Tongue (tissue), 2 donors: ENCODE data around the gene LEPR. TPM values are rescaled to one million over a fixed set of nuclear protein-coding genes. Genes with fewer than 3 reads are reported as not detected.

Experiments
- DNase-seq: peaks from one replicate; pipeline ENCODE4 v3.0.0-alpha.2; 2015
- total RNA-seq: library from RNA; depleted of rRNA; stranded (reverse); fragments of >200 nt; gene quantifications from one replicate; pipeline ENCODE4 v1.2.3, GENCODE V29; 2014

The LEPR gene
- total RNA-seq, 1 donor from 2014 or later, result 19.6 TPM

GRCh38 chr1:65409816-65410326, 10.6 kb upstream of the LEPR start:
- DNase-seq, result no peak

GRCh38 chr1:65412256-65412983, 8.0 kb upstream of the LEPR start:
- DNase-seq, result no peak

- DNase-seq, result no peak
These were observed 7.5 kb upstream of the LEPR start for GRCh38 chr1:65412984-65413375.

GRCh38 chr1:65414538-65414937, 5.9 kb upstream of the LEPR start:
- no peak for DNase-seq

GRCh38 chr1:65416767-65417166, 3.7 kb upstream of the LEPR start:
- no peak for DNase-seq

GRCh38 chr1:65417729-65418128, 2.7 kb upstream of the LEPR start:
- no peak for DNase-seq

- DNase-seq, result no peak
These were observed 1.8 kb upstream of the LEPR start for GRCh38 chr1:65418522-65419185.

- DNase-seq, result peak; percentile 99
These were observed 533 bp upstream of the LEPR start for GRCh38 chr1:65419681-65420589.

- DNase-seq, result no peak
These were observed 1.0 kb downstream of the LEPR start for GRCh38 chr1:65421351-65422025.

GRCh38 chr1:65422241-65423203, 2.1 kb downstream of the LEPR start:
- DNase-seq, result no peak

- no peak for DNase-seq
These were observed 3.6 kb downstream of the LEPR start for GRCh38 chr1:65423884-65424572.

GRCh38 chr1:65424573-65424889, 4.1 kb downstream of the LEPR start:
- no peak for DNase-seq

- DNase-seq, result no peak
These were observed 4.5 kb downstream of the LEPR start for GRCh38 chr1:65425006-65425405.

GRCh38 chr1:65425697-65426096, 5.2 kb downstream of the LEPR start:
- DNase-seq, result no peak

- DNase-seq, result no peak
These were observed 8.6 kb downstream of the LEPR start for GRCh38 chr1:65429078-65429477.

- no peak for DNase-seq
These were observed 9.3 kb downstream of the LEPR start for GRCh38 chr1:65429806-65430205.

- DNase-seq, result peak; percentile 67
These were observed 10.7 kb downstream of the LEPR start for GRCh38 chr1:65431111-65431705.

- no peak for DNase-seq
These were observed 12.4 kb downstream of the LEPR start for GRCh38 chr1:65432918-65433317.

GRCh38 chr1:65434255-65434654, 13.8 kb downstream of the LEPR start:
- no peak for DNase-seq

GRCh38 chr1:65434760-65435159, 14.3 kb downstream of the LEPR start:
- no peak for DNase-seq
